A549 (cell line): ENCODE data around the gene CELF1. TPM values are rescaled to one million over a fixed set of nuclear protein-coding genes. Genes with fewer than 3 reads are reported as not detected.

Experiments used
- ATAC-seq, 2 experiments: fragments of 200-7000 bp in 1 of 2; fragments of >200 bp in 1 of 2; cut with Nextera tagmentation in 1 of 2; cut with Tn5 transposase in 1 of 2; 3 replicates each; pipeline versions ENCODE4 v1.8.0 to v1.9.1; 2018 to 2020; ENCODE audit warnings: mild to moderate bottlenecking in 1 of 2, moderate library complexity in 1 of 2
- CTCF ChIA-PET: fragments of 300-600 bp; sonication (Branson Sonifier 250); formaldehyde crosslinking; extraction: SDS; loops from one replicate; lab custom pipeline; 2021; ENCODE audit warnings: antibody characterized with exemption, inconsistent platforms; lab: Yijun Ruan, JAX
- POLR2A ChIA-PET: fragments of 350-600 bp; formaldehyde crosslinking; extraction: SDS; loops from one replicate; lab custom pipeline; 2021; ENCODE audit warnings: antibody characterized with exemption, inconsistent platforms; lab: Yijun Ruan, JAX
- DNase-seq, 2 experiments: peaks; one replicate each; pipeline versions ENCODE4 v3.0.0 to v3.0.0-alpha.2; 2011 to 2016; ENCODE audit warnings: low read depth in 1 of 2, low spot score in 1 of 2
- FAIRE-seq: peaks from 2 replicates; lab custom pipeline; 2011; peaks lifted over from hg19 to GRCh38; lab: Jason Lieb, UNC
- H3K27ac ChIP-seq, 2 experiments: fragments of >200 bp; sonication (Bioruptor Twin); formaldehyde crosslinking; 3 replicates each; pipeline ENCODE4 v1.5.1; 2016 to 2017
- H3K4me1 ChIP-seq: fragments of >200 bp; sonication (Bioruptor Twin); formaldehyde crosslinking; 3 replicates; pipeline ENCODE4 v1.6.1; 2016
- H3K4me2 ChIP-seq: fragments of >200 bp; sonication (Bioruptor Twin); formaldehyde crosslinking; 3 replicates; pipeline ENCODE4 v1.6.1; 2016
- H3K4me3 ChIP-seq: fragments of >200 bp; sonication (Bioruptor Twin); formaldehyde crosslinking; 3 replicates; pipeline ENCODE4 v1.5.1; 2016
- H3K9me3 ChIP-seq: fragments of >200 bp; sonication (Bioruptor Twin); formaldehyde crosslinking; 3 replicates; pipeline ENCODE4 v1.6.1; 2016
- BHLHE40 ChIP-seq: IDR thresholded peaks from 2 replicates; pipeline ENCODE4 v1.6.1; 2012; ENCODE audit warnings: low read depth, low read length, inconsistent platforms
- CBX8 ChIP-seq: fragments of 200-600 bp; sonication (generic); IDR thresholded peaks from 2 replicates; pipeline ENCODE4 v1.6.1; 2016
- CHD2 ChIP-seq: fragments of 150-350 bp; IDR thresholded peaks from 2 replicates; pipeline ENCODE4 v1.6.1; 2014; ENCODE audit warnings: low read length; ENCODE audit not compliant: partially characterized antibody
- CHD4 ChIP-seq: fragments of 200-600 bp; sonication (generic); IDR thresholded peaks from 2 replicates; pipeline ENCODE4 v1.6.1; 2016; ENCODE audit warnings: antibody characterized with exemption, mild to moderate bottlenecking, borderline replicate concordance
- ESRRA ChIP-seq: fragments of 150-350 bp; IDR thresholded peaks from 2 replicates; pipeline ENCODE4 v1.6.1; 2014; ENCODE audit warnings: mild to moderate bottlenecking, low read length, borderline replicate concordance
- FOXS1 ChIP-seq: fragments of 250-450 bp; sonication (Bioruptor Pico); IDR thresholded peaks from 2 replicates; pipeline ENCODE4 v1.5.0; 2020; ENCODE audit warnings: mild to moderate bottlenecking, moderate library complexity
- HDAC2 ChIP-seq: fragments of 200-600 bp; sonication (generic); IDR thresholded peaks from 2 replicates; pipeline ENCODE4 v1.6.1; 2016
- HOXA7 ChIP-seq: fragments of 250-450 bp; sonication (Bioruptor Pico); IDR thresholded peaks from 2 replicates; pipeline ENCODE4 v1.5.0; 2020; ENCODE audit warnings: mild to moderate bottlenecking, moderate library complexity
- HOXB13 ChIP-seq: fragments of 250-450 bp; sonication (Bioruptor Pico); IDR thresholded peaks from 2 replicates; pipeline ENCODE4 v1.5.0; 2020; ENCODE audit warnings: low read depth, mild to moderate bottlenecking, moderate library complexity
- JUN ChIP-seq, 2 experiments: fragments of >200 bp; sonication (Bioruptor Twin); formaldehyde crosslinking; IDR thresholded peaks; 2 replicates in 1 of 2; 3 replicates in 1 of 2; pipeline ENCODE4 v1.6.1; 2016 to 2017
- KDM1A ChIP-seq: fragments of 200-600 bp; sonication (generic); IDR thresholded peaks from 2 replicates; pipeline ENCODE4 v1.6.1; 2016; ENCODE audit warnings: low read depth, mild to moderate bottlenecking
- KDM5A ChIP-seq: fragments of 200-600 bp; sonication (generic); IDR thresholded peaks from 2 replicates; pipeline ENCODE4 v1.6.1; 2016; ENCODE audit warnings: antibody characterized with exemption, mild to moderate bottlenecking
- MYC ChIP-seq: IDR thresholded peaks from 2 replicates; pipeline ENCODE4 v1.6.1; 2012; ENCODE audit warnings: mild to moderate bottlenecking, inconsistent platforms, low read length, improper control_type of control experiment, borderline replicate concordance
- NFE2L2 ChIP-seq: fragments of 150-350 bp; conservative IDR thresholded peaks from 2 replicates; pipeline ENCODE4 v1.6.1; 2014; ENCODE audit warnings: low read length
- PHF8 ChIP-seq: fragments of 200-600 bp; sonication (generic); IDR thresholded peaks from 2 replicates; pipeline ENCODE4 v1.6.1; 2016; ENCODE audit warnings: low read depth, mild to moderate bottlenecking, antibody characterized with exemption, moderate library complexity, borderline replicate concordance
- POLR2AphosphoS2 ChIP-seq: conservative IDR thresholded peaks from 2 replicates; pipeline ENCODE4 v1.6.1; 2012; ENCODE audit warnings: low read length, improper control_type of control experiment, inconsistent platforms
- RCOR1 ChIP-seq: fragments of 150-350 bp; IDR thresholded peaks from 2 replicates; pipeline ENCODE4 v1.6.1; 2014; ENCODE audit warnings: antibody characterized with exemption, low read length, low read depth
- SMC3 ChIP-seq: fragments of >200 bp; sonication (Bioruptor Twin); formaldehyde crosslinking; IDR thresholded peaks from 3 replicates; pipeline ENCODE4 v1.6.1; 2018; ENCODE audit warnings: inconsistent platforms
- ZSCAN20 ChIP-seq: fragments of 250-450 bp; sonication (Bioruptor Pico); IDR thresholded peaks from 2 replicates; pipeline ENCODE4 v1.8.0; 2022; ENCODE audit warnings: mild to moderate bottlenecking, moderate library complexity
- WGBS: methylation state at CpG from one replicate; pipeline ENCODE4 v1.1.6; 2017; ENCODE audit errors: missing lambda C conversion rate; 5-methylcytosine and 5-hydroxymethylcytosine counted together
- polyA plus RNA-seq, 4 experiments: library from polyadenylated mRNA; depleted of rRNA in 3 of 4; stranded (reverse); fragments of >200 nt; fragmentation: RNase III in 1 of 4; extraction: RNeasy Plus Mini Kit Qiagen cat#74134 plus additional on column Dnase treatment in 1 of 4; gene quantifications; 2 replicates in 3 of 4; 3 replicates in 1 of 4; pipeline ENCODE4 v1.2.3, GENCODE V29; 2011 to 2017
- TF ChIP-seq, protein P1 (sequence below): fragments of >200 bp; sonication (Bioruptor Twin); formaldehyde crosslinking; IDR thresholded peaks from 3 replicates; pipeline ENCODE4 v1.6.1; 2016
- TF ChIP-seq, protein P2 (sequence below): fragments of >200 bp; sonication (Bioruptor Twin); formaldehyde crosslinking; IDR thresholded peaks from 3 replicates; pipeline ENCODE4 v1.5.1; 2016
- TF ChIP-seq, protein P3 (sequence below): fragments of >200 bp; sonication (Bioruptor Twin); formaldehyde crosslinking; IDR thresholded peaks from 2 replicates; pipeline ENCODE4 v1.6.1; 2016
- TF ChIP-seq, protein P4 (sequence below): fragments of 150-350 bp; IDR thresholded peaks from 2 replicates; pipeline ENCODE4 v1.6.1; 2014; ENCODE audit warnings: low read depth, mild to moderate bottlenecking, low read length

Gene CELF1
- polyA plus RNA-seq, 2 of the 4 experiments (the other 2 are of a cell fraction): 53.8 to 138 TPM

DNA sequence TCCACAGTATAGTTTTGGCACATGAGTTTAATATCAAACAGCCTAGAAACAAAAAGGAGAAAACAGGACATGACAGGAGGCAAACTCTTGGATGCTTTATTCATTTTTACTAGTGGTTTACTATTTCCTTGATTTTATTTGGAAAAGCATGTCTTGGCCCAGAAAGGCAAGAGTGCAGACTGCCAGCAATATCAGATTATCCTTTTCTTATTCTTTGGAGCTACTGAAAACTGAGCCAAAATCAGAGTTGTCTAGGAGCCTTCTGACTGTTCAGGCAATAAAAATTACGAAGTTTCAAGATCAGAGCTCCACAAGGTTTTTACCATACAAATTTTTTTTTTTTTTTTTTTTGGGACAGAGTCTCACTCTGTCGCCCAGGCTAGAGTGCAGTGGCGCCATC is 16.0 kb downstream of the CELF1 start:
- H3K4me3 ChIP-seq: no peak overlapping the region
- H3K4me2 ChIP-seq: no peak overlapping the region
- FAIRE-seq (no peak), DNase-seq (no peak), ATAC-seq (no peak)
- H3K4me1 ChIP-seq: peaks cover 52% of the 10 kb centered on the region
- H3K27ac ChIP-seq: no peak overlapping the region
- no peak for TF ChIP-seq NFE2L2
- TF ChIP-seq, protein P1, sequence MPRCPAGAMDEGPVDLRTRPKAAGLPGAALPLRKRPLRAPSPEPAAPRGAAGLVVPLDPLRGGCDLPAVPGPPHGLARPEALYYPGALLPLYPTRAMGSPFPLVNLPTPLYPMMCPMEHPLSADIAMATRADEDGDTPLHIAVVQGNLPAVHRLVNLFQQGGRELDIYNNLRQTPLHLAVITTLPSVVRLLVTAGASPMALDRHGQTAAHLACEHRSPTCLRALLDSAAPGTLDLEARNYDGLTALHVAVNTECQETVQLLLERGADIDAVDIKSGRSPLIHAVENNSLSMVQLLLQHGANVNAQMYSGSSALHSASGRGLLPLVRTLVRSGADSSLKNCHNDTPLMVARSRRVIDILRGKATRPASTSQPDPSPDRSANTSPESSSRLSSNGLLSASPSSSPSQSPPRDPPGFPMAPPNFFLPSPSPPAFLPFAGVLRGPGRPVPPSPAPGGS: no peak
- TF ChIP-seq SMC3: no peak
- TF ChIP-seq BHLHE40: no peak
- no peak for TF ChIP-seq FOXS1
- ChIA-PET CTCF (interaction anchor here (0.6 to 6.9 kb wide), 4 partner anchors 12 to 48 kb away, joined by 3 to 41 read pairs (median 3); partner anchors contain the start of gene CELF1), POLR2A (interaction anchor here (0.7 kb wide), 1 partner anchor 476 kb away, joined by 8 read pairs; no protein-coding TSS in a partner anchor)
- H3K9me3 ChIP-seq: no peaks in the 10 kb centered on the region
- 98% methylated on average over 3 of the region's 3 CpGs for WGBS

DNA sequence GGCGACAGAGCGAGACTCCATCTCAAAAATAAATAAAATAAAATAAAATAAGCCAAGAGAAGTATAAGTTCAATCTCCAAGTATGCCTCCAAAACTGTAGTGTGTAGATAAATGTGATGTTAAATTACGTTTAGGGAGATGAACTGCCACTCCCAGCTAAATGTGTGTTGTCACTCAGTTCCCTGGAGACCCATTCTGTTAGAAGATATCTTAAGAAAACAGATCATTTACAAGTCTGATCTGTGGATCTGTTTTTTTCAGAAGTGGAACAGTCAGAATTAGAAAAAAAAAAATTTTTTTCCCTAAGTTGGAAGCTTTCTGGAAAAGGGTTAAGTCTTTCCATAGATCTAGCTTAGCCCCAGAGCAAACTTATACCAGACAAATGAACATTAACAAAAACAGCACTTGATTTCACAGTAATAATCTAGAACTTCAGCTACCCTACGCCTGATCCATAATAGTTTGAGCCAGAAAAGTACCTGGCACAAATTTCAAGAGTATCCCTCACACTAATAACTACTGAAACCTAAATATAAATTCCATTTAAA is 18.2 kb downstream of the CELF1 start:
- H3K9me3 ChIP-seq: no peaks in the 10 kb centered on the region
- no peak for ATAC-seq
- TF ChIP-seq CHD4 (no peak), CBX8 (no peak), JUN (IDR thresholded peaks at IDR 0.05) (no peak), HDAC2 (no peak), POLR2AphosphoS2 (no peak), HOXA7 (CRISPR knock-in tag) (no peak), ZSCAN20 (CRISPR knock-in tag) (no peak), PHF8 (no peak)
- TF ChIP-seq, protein P2, sequence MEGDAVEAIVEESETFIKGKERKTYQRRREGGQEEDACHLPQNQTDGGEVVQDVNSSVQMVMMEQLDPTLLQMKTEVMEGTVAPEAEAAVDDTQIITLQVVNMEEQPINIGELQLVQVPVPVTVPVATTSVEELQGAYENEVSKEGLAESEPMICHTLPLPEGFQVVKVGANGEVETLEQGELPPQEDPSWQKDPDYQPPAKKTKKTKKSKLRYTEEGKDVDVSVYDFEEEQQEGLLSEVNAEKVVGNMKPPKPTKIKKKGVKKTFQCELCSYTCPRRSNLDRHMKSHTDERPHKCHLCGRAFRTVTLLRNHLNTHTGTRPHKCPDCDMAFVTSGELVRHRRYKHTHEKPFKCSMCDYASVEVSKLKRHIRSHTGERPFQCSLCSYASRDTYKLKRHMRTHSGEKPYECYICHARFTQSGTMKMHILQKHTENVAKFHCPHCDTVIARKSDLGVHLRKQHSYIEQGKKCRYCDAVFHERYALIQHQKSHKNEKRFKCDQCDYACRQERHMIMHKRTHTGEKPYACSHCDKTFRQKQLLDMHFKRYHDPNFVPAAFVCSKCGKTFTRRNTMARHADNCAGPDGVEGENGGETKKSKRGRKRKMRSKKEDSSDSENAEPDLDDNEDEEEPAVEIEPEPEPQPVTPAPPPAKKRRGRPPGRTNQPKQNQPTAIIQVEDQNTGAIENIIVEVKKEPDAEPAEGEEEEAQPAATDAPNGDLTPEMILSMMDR: no peak
- no peak overlapping the region for H3K4me2 ChIP-seq
- ChIA-PET CTCF (interaction anchor here (0.6 to 6.9 kb wide), 5 partner anchors 10 to 123 kb away, joined by 3 to 41 read pairs (median 4); partner anchors contain the start of gene CELF1), POLR2A (no interaction called here)
- 89% methylated on average over 4 of the region's 4 CpGs for WGBS
- H3K4me3 ChIP-seq: no peak overlapping the region
- no peak for FAIRE-seq
- no peak overlapping the region for H3K27ac ChIP-seq
- H3K4me1 ChIP-seq: peaks cover 37% of the 10 kb centered on the region
- no peak for DNase-seq

DNA sequence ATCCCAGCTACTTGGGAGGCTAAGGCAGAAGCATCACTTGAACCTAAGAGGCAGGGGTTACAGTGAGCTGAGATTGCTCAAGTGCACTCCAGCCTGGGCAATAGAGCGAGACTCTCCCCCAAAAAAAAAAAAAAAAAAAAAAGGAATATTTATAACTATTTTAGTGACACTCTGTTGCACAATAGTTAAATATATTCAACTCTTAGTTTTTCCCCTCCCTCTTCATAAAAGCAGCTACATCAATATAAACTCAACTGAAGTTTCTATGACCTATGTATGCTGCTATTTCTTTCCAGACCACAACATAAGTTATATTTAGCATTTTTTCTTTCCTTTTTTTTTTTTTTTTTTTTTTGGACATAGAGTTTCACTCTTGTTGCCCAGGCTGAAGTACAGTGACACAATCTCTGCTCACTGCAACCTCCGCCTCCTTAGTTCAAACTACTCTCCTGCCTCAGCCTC is 19.2 kb downstream of the CELF1 start:
- TF ChIP-seq, protein P3, sequence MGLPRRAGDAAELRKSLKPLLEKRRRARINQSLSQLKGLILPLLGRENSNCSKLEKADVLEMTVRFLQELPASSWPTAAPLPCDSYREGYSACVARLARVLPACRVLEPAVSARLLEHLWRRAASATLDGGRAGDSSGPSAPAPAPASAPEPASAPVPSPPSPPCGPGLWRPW: no peak
- no peak for TF ChIP-seq ESRRA
- no peak for TF ChIP-seq RCOR1
- TF ChIP-seq KDM1A: no peak
- no peak for TF ChIP-seq CHD2
- TF ChIP-seq, protein P4, sequence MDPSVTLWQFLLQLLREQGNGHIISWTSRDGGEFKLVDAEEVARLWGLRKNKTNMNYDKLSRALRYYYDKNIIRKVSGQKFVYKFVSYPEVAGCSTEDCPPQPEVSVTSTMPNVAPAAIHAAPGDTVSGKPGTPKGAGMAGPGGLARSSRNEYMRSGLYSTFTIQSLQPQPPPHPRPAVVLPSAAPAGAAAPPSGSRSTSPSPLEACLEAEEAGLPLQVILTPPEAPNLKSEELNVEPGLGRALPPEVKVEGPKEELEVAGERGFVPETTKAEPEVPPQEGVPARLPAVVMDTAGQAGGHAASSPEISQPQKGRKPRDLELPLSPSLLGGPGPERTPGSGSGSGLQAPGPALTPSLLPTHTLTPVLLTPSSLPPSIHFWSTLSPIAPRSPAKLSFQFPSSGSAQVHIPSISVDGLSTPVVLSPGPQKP: no peak
- no peak for TF ChIP-seq HOXB13 (CRISPR knock-in tag)
- no peak for TF ChIP-seq KDM5A
- TF ChIP-seq ZSCAN20 (CRISPR knock-in tag): no peak
- TF ChIP-seq MYC: no peak
- Histone ChIP-seq H3K4me3 (no peak overlapping the region), H3K27ac (no peak overlapping the region), H3K9me3 (no peaks in the 10 kb centered on the region), H3K4me2 (no peak overlapping the region), H3K4me1 (peaks cover 26% of the 10 kb centered on the region)
- FAIRE-seq (no peak), DNase-seq (no peak), ATAC-seq (no peak)
- 92% methylated on average over 2 of the region's 2 CpGs for WGBS
- POLR2A ChIA-PET: no interaction called here
- CTCF ChIA-PET: interaction anchor here (2.6 kb wide), 1 partner anchor 17 kb away, joined by 13 read pairs; no protein-coding TSS in a partner anchor
